SK-N-SH treated with all-trans-retinoic acid at 6 μM for 48 hours (cell line): ENCODE results near the gene RCOR1.

Experiments used
- ATAC-seq: fragments of 200-7000 bp; cut with Tn5 transposase; 3 replicates; pipeline ENCODE4 v1.9.1; 2020; ENCODE audit warnings: mild to moderate bottlenecking, moderate library complexity
- ARNTL ChIP-seq: fragments of 450-650 bp; formaldehyde crosslinking; IDR thresholded peaks from 2 replicates; pipeline ENCODE4 v1.5.0; 2020; ENCODE audit warnings: low read depth, mild to moderate bottlenecking, moderate library complexity, borderline replicate concordance
- BACH2 ChIP-seq: fragments of 250-450 bp; sonication (Bioruptor Pico); IDR thresholded peaks from 2 replicates; pipeline ENCODE4 v1.9.0; 2021; ENCODE audit warnings: mild to moderate bottlenecking, borderline replicate concordance
- CREB5 ChIP-seq: fragments of 250-450 bp; sonication (Bioruptor Pico); IDR thresholded peaks from 2 replicates; pipeline ENCODE4 v1.5.1; 2020; ENCODE audit warnings: low read depth, mild to moderate bottlenecking, moderate library complexity
- CSDC2 ChIP-seq: fragments of 250-450 bp; sonication (Bioruptor Pico); IDR thresholded peaks from 2 replicates; pipeline ENCODE4 v1.5.0; 2020; ENCODE audit warnings: mild to moderate bottlenecking, moderate library complexity
- CSRNP3 ChIP-seq: fragments of 250-450 bp; sonication (Bioruptor Pico); IDR thresholded peaks from 2 replicates; pipeline ENCODE4 v1.5.1; 2021; ENCODE audit warnings: mild to moderate bottlenecking, moderate library complexity
- ISL1 ChIP-seq: fragments of 250-450 bp; sonication (Bioruptor Pico); IDR thresholded peaks from 2 replicates; pipeline ENCODE4 v2.1.2; 2022; ENCODE audit warnings: mild to moderate bottlenecking, moderate library complexity
- PATZ1 ChIP-seq: fragments of 250-450 bp; sonication (Bioruptor Pico); IDR thresholded peaks from 2 replicates; pipeline ENCODE4 v1.8.0; 2020; ENCODE audit warnings: mild to moderate bottlenecking, moderate library complexity, borderline replicate concordance
- POU6F1 ChIP-seq: fragments of 250-450 bp; sonication (Bioruptor Pico); IDR thresholded peaks from 2 replicates; pipeline ENCODE4 v1.8.0; 2021; ENCODE audit warnings: low read depth, mild to moderate bottlenecking, moderate library complexity, borderline replicate concordance
- PPARA ChIP-seq: fragments of 250-450 bp; sonication (Bioruptor Pico); IDR thresholded peaks from 2 replicates; pipeline ENCODE4 v1.5.0; 2020; ENCODE audit warnings: mild to moderate bottlenecking, borderline replicate concordance
- RARB ChIP-seq: fragments of 250-450 bp; sonication (Bioruptor Pico); IDR thresholded peaks from 2 replicates; pipeline ENCODE4 v1.8.0; 2021; ENCODE audit warnings: mild to moderate bottlenecking, moderate library complexity
- SNAI2 ChIP-seq: fragments of 250-450 bp; sonication (Bioruptor Pico); IDR thresholded peaks from 2 replicates; pipeline ENCODE4 v1.5.0; 2020; ENCODE audit warnings: mild to moderate bottlenecking, moderate library complexity
- TCF4 ChIP-seq: fragments of 250-450 bp; sonication (Bioruptor Pico); IDR thresholded peaks from 2 replicates; pipeline ENCODE4 v1.8.0; 2021; ENCODE audit warnings: mild to moderate bottlenecking, moderate library complexity, borderline replicate concordance
- TOX ChIP-seq: fragments of 250-450 bp; sonication (Bioruptor Pico); IDR thresholded peaks from 2 replicates; pipeline ENCODE4 v1.8.0; 2021; ENCODE audit warnings: mild to moderate bottlenecking, moderate library complexity, borderline replicate concordance
- TSHZ2 ChIP-seq: fragments of 250-450 bp; sonication (Bioruptor Pico); IDR thresholded peaks from 2 replicates; pipeline ENCODE4 v1.5.0; 2020; ENCODE audit warnings: mild to moderate bottlenecking, moderate library complexity
- ZC3H10 ChIP-seq: fragments of 250-450 bp; sonication (Bioruptor Pico); IDR thresholded peaks from 2 replicates; pipeline ENCODE4 v1.5.1; 2021; ENCODE audit warnings: mild to moderate bottlenecking, moderate library complexity
- ZFP3 ChIP-seq: fragments of 250-450 bp; sonication (Bioruptor Pico); IDR thresholded peaks from 2 replicates; pipeline ENCODE4 v1.5.0; 2020; ENCODE audit warnings: mild to moderate bottlenecking, moderate library complexity
- ZFP30 ChIP-seq: fragments of 450-650 bp; formaldehyde crosslinking; IDR thresholded peaks from 2 replicates; pipeline ENCODE4 v1.5.0; 2022; ENCODE audit warnings: mild to moderate bottlenecking, moderate library complexity
- ZNF70 ChIP-seq: fragments of 450-650 bp; formaldehyde crosslinking; IDR thresholded peaks from 2 replicates; pipeline ENCODE4 v1.5.0; 2020; ENCODE audit warnings: mild to moderate bottlenecking, moderate library complexity
- ZNF8 ChIP-seq: fragments of 450-650 bp; formaldehyde crosslinking; IDR thresholded peaks from 2 replicates; pipeline ENCODE4 v1.5.0; 2020; ENCODE audit warnings: mild to moderate bottlenecking, moderate library complexity

Gene RCOR1

GRCh38 chr14:102580550-102581110 is 11.8 kb upstream of the RCOR1 start:
- ATAC-seq = peak; percentile 49; the same call in 2 of the 3 replicates
- TF ChIP-seq RARB (CRISPR knock-in tag) (no peak), TCF4 (CRISPR knock-in tag) (no peak), SNAI2 (CRISPR knock-in tag) (no peak), ISL1 (CRISPR knock-in tag) (no peak), ZFP3 (CRISPR knock-in tag) (no peak), CREB5 (no peak), PATZ1 (no peak), ZC3H10 (CRISPR knock-in tag) (no peak), POU6F1 (CRISPR knock-in tag) (no peak), TOX (no peak), CSRNP3 (no peak)

- ATAC-seq = no peak
- no peak for TF ChIP-seq ZNF70
- no peak for TF ChIP-seq CSDC2 (CRISPR knock-in tag)
- no peak for TF ChIP-seq ARNTL (CRISPR knock-in tag)
- TF ChIP-seq BACH2 (CRISPR knock-in tag) = no peak
- no peak for TF ChIP-seq RARB (CRISPR knock-in tag)
- TF ChIP-seq ZC3H10 (CRISPR knock-in tag) = no peak
- no peak for TF ChIP-seq CSRNP3
- no peak for TF ChIP-seq ZNF8
- TF ChIP-seq ZFP30 (CRISPR knock-in tag) = no peak
- no peak for TF ChIP-seq SNAI2 (CRISPR knock-in tag)
Measured at GRCh38 chr14:102581193-102581592, 11.3 kb upstream of the RCOR1 start.

GRCh38 chr14:102583726-102584125 is 8.7 kb upstream of the RCOR1 start:
- no peak for ATAC-seq
- TF ChIP-seq PATZ1 (no peak), ZFP30 (CRISPR knock-in tag) (no peak), RARB (CRISPR knock-in tag) (no peak), TSHZ2 (CRISPR knock-in tag) (no peak), ZNF8 (no peak), POU6F1 (CRISPR knock-in tag) (no peak), ZFP3 (CRISPR knock-in tag) (no peak), CSRNP3 (no peak), ZC3H10 (CRISPR knock-in tag) (no peak), BACH2 (CRISPR knock-in tag) (no peak), TOX (no peak), ZNF70 (no peak), PPARA (CRISPR knock-in tag) (no peak), SNAI2 (CRISPR knock-in tag) (no peak)
